ENCODE measurements around the gene FASTKD3. TPM values are rescaled to one million over a fixed set of nuclear protein-coding genes. Genes with fewer than 3 reads are reported as not detected.
A peak's percentile ranks its signal among the peaks of the same experiment; 100 is the strongest.

Gene FASTKD3
- total and polyA plus RNA-seq, 2 experiments from 2014 or later, result 14.7 to 22.4 TPM

- Histone ChIP-seq H3K9me3 (ENCODE audit: low read depth) (no peaks in the 10 kb centered on the region), H3K27me3 (no peaks in the 10 kb centered on the region), H3K4me2 (no peak overlapping the region), H3K36me3 (replicated peaks; ENCODE audit: insufficient read depth, low read depth) (no peaks in the 10 kb centered on the region), H3K4me1 (ENCODE audit: insufficient read depth) (no peaks in the 10 kb centered on the region), H3K9me2 (replicated peaks; ENCODE audit: insufficient read depth) (no peaks in the 10 kb centered on the region), H3K4me3 (no peak overlapping the region), H2AFZ (no peak overlapping the region), H4K20me1 (ENCODE audit: insufficient read depth, poor library complexity, severe bottlenecking) (no peaks in the 10 kb centered on the region), H3K79me2 (no peaks in the 10 kb centered on the region), H3K27ac (no peak overlapping the region)
- 94% methylated on average over 1 of the region's 1 CpG for WGBS (ENCODE audit: low lambda C conversion rate, missing lambda C conversion rate)
- DNase-seq (ENCODE audit: low spot score), result no peak
- TF ChIP-seq CTCF (IDR thresholded peaks at IDR 0.05; ENCODE audit: poor library complexity), result no peak
Observed at GRCh38 chr5:7852542-7852941, 16.3 kb downstream of the FASTKD3 start.

GRCh38 chr5:7851617-7852289 lies 17.1 kb downstream of the FASTKD3 start:
- DNase-seq (ENCODE audit: low spot score), result no peak
- Histone ChIP-seq H3K27me3 (no peaks in the 10 kb centered on the region), H2AFZ (no peak overlapping the region), H3K4me3 (no peak overlapping the region), H3K79me2 (no peaks in the 10 kb centered on the region), H3K9me3 (ENCODE audit: low read depth) (no peaks in the 10 kb centered on the region), H3K27ac (no peak overlapping the region), H3K4me2 (peak overlapping the region; percentile 96), H4K20me1 (ENCODE audit: insufficient read depth, poor library complexity, severe bottlenecking) (no peaks in the 10 kb centered on the region), H3K9me2 (replicated peaks; ENCODE audit: insufficient read depth) (no peaks in the 10 kb centered on the region), H3K36me3 (replicated peaks; ENCODE audit: insufficient read depth, low read depth) (no peaks in the 10 kb centered on the region), H3K4me1 (ENCODE audit: insufficient read depth) (no peaks in the 10 kb centered on the region)
- WGBS (ENCODE audit: low lambda C conversion rate, missing lambda C conversion rate), result 71% methylated on average over 8 of the region's 8 CpGs
- TF ChIP-seq EZH2phosphoT487 (IDR thresholded peaks at IDR 0.05; ENCODE audit: low read depth, severe bottlenecking, unreplicated experiment) (no peak), CTCF (IDR thresholded peaks at IDR 0.05; ENCODE audit: poor library complexity) (no peak), EZH2 (IDR thresholded peaks at IDR 0.05; ENCODE audit: borderline replicate concordance) (no peak)

GRCh38 chr5:7851240-7851592 lies 17.6 kb downstream of the FASTKD3 start:
- H2AFZ ChIP-seq, result peak overlapping the region; percentile 92
- no peaks in the 10 kb centered on the region for H3K27me3 ChIP-seq
- peak overlapping the region; percentile 96 for H3K4me2 ChIP-seq
- H3K4me3 ChIP-seq, result peak overlapping the region; percentile 85
- TF ChIP-seq CTCF (IDR thresholded peaks at IDR 0.05; ENCODE audit: poor library complexity) (no peak), EZH2phosphoT487 (IDR thresholded peaks at IDR 0.05; ENCODE audit: low read depth, severe bottlenecking, unreplicated experiment) (no peak), EZH2 (IDR thresholded peaks at IDR 0.05; ENCODE audit: borderline replicate concordance) (no peak)
- no peak overlapping the region for H3K27ac ChIP-seq
- WGBS (ENCODE audit: low lambda C conversion rate, missing lambda C conversion rate), result 64% methylated on average over 13 of the region's 16 CpGs
- DNase-seq (ENCODE audit: low spot score), result no peak
- no peaks in the 10 kb centered on the region for H3K9me2 ChIP-seq (replicated peaks; ENCODE audit: insufficient read depth)
- H3K36me3 ChIP-seq (replicated peaks; ENCODE audit: insufficient read depth, low read depth), result no peaks in the 10 kb centered on the region
- H3K4me1 ChIP-seq (ENCODE audit: insufficient read depth), result no peaks in the 10 kb centered on the region
- H4K20me1 ChIP-seq (ENCODE audit: insufficient read depth, poor library complexity, severe bottlenecking), result no peaks in the 10 kb centered on the region
- no peaks in the 10 kb centered on the region for H3K79me2 ChIP-seq
- no peaks in the 10 kb centered on the region for H3K9me3 ChIP-seq (ENCODE audit: low read depth)
